ENCODE results near the gene MGMT. TPM values are rescaled to one million over a fixed set of nuclear protein-coding genes. Genes with fewer than 3 reads are reported as not detected.

The MGMT gene
- total RNA-seq, 4 donors from 2014 or later = 16.5 to 37.5 (median 32.1) TPM

DNA sequence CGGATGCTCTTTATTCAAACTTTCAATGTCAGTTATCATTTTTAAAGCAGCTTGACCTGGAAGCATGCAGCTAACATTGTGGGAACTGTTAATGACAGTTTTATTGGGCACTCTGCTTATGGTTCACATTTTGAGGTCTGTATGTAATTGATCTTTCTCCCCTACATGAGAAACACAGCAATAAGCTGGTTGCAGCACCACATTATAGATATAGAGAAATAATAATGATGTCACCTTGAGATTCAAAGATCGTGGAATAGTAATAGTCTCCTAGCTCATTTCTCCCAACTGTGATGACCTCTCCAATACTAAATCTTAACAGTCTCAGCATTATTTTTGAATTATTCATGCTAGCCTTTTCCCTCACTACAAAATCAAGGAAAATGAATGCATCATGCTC, 22.7 kb upstream of the MGMT start:
- H3K9me3 ChIP-seq = no peaks in the 10 kb centered on the region

DNA sequence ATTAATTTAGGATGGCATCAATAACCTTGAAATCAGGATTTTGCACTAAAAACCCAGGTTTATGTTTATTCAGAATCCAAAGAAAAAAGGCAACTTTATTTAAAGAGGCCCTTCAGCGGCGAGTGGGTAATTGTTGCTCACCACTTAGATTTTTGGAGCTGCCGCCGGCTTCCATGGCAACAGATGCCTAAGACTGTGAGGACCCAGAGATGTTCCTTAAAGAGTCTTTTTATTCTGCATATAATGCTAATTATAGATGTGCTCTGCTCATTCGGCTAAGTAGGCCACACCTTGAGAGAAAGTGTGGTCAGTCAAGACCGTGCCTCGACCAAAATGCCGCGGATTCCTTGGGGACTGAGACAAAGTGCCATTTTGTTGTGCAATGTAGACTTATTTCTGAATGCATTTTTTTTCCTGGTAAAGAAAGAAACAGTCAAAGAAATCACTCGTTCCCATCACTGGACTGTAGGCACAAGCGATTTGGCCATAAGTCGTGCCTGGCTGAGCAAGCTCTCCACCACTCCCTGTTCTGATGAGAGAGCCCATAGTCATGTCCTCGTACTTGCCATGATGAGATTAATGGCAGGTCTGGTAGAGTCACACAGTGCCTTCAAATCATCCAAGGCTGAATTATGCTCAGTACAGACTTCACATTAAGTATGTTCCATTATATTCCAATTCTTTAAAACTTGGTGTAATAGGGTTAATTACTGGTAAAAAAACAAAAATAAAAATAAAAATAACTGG, 21.4 kb upstream of the MGMT start:
- no peaks in the 10 kb centered on the region for H3K36me3 ChIP-seq
- H3K27me3 ChIP-seq = peaks cover 14% of the 10 kb centered on the region
- no peak overlapping the region for H3K4me3 ChIP-seq
- no peaks in the 10 kb centered on the region for H3K9me3 ChIP-seq
- whole genome bisulfite sequencing, 2 donors (ENCODE audit: low coverage in 1 of 2) = 82 to 90% methylated on average over 3 to 13 of the region's 13 CpGs
- no peak overlapping the region for H3K27ac ChIP-seq
- ATAC-seq = no peak
- no peaks in the 10 kb centered on the region for H3K4me1 ChIP-seq
- TF ChIP-seq POLR2A (IDR thresholded peaks at IDR 0.05) (no peak), EP300 (IDR thresholded peaks at IDR 0.05) (no peak), POLR2AphosphoS5 (IDR thresholded peaks at IDR 0.05) (no peak)
- TF ChIP-seq, protein P1, sequence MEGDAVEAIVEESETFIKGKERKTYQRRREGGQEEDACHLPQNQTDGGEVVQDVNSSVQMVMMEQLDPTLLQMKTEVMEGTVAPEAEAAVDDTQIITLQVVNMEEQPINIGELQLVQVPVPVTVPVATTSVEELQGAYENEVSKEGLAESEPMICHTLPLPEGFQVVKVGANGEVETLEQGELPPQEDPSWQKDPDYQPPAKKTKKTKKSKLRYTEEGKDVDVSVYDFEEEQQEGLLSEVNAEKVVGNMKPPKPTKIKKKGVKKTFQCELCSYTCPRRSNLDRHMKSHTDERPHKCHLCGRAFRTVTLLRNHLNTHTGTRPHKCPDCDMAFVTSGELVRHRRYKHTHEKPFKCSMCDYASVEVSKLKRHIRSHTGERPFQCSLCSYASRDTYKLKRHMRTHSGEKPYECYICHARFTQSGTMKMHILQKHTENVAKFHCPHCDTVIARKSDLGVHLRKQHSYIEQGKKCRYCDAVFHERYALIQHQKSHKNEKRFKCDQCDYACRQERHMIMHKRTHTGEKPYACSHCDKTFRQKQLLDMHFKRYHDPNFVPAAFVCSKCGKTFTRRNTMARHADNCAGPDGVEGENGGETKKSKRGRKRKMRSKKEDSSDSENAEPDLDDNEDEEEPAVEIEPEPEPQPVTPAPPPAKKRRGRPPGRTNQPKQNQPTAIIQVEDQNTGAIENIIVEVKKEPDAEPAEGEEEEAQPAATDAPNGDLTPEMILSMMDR (IDR thresholded peaks at IDR 0.05) = no peak

More for the DNA sequence above, 22.7 kb upstream of the MGMT start:
- no peaks in the 10 kb centered on the region for H3K36me3 ChIP-seq
- H3K27me3 ChIP-seq = peaks cover 13% of the 10 kb centered on the region
- no peak overlapping the region for H3K27ac ChIP-seq
- H3K4me1 ChIP-seq = no peaks in the 10 kb centered on the region
- TF ChIP-seq, protein P1 (IDR thresholded peaks at IDR 0.05) = no peak
- no peak for TF ChIP-seq POLR2AphosphoS5 (IDR thresholded peaks at IDR 0.05)
- TF ChIP-seq EP300 (IDR thresholded peaks at IDR 0.05) = no peak
- TF ChIP-seq POLR2A (IDR thresholded peaks at IDR 0.05) = no peak
- H3K4me3 ChIP-seq = no peak overlapping the region
- no peak for ATAC-seq
- WGBS, 2 donors (ENCODE audit: low coverage in 1 of 2) = 67 to 74% methylated on average over 2 of the region's 2 CpGs

DNA sequence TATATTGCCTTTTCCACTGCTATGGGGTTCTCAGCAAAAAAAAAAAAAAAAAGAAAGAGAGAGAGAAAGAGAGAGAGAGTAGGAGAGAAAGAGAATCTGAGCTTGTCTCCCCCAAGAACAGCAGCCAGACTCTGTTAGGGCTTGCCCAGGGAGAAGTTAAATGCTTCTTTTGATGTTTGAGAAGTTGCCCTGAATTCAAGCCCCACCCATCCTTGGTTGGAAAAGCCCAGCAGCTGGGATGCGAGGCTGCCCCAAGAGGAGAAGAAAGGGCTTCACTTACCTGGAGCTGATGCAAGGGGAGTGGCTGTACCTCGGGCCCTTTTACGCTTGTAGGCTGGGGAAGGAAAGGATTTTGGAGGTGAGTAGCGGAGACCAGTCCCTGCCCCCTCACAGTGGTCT, 20.9 kb upstream of the MGMT start:
- ATAC-seq = no peak
- H3K4me3 ChIP-seq = no peak overlapping the region
- no peak overlapping the region for H3K27ac ChIP-seq
- TF ChIP-seq POLR2A (IDR thresholded peaks at IDR 0.05) (no peak), POLR2AphosphoS5 (IDR thresholded peaks at IDR 0.05) (no peak), EP300 (IDR thresholded peaks at IDR 0.05) (no peak)
- TF ChIP-seq, protein P1 (IDR thresholded peaks at IDR 0.05) = no peak
- WGBS, 2 donors (ENCODE audit: low coverage in 1 of 2) = 74 to 80% methylated on average over 3 of the region's 4 CpGs
- H3K36me3 ChIP-seq = no peaks in the 10 kb centered on the region
- H3K4me1 ChIP-seq = no peaks in the 10 kb centered on the region
- H3K9me3 ChIP-seq = no peaks in the 10 kb centered on the region
- peaks cover 11% of the 10 kb centered on the region for H3K27me3 ChIP-seq

DNA sequence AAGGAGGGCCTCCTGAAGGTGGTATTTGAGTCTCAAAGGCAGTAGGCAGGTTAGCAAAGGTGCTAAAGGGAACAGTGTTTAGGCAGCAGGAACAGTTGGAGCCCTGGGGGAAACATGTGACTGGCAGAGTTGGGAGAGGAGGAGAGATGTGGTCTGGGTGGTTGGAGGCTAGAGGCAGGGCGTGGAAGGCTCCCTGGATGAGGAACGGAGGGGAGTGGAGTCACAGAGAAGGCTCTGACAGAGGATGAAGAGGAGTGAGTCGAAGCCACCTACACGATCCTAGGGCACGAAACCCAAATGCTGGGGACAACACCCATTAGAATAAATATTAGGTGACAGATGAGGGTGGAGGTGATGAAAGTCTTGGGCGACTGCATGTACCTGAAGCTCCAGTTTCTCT, 19.6 kb upstream of the MGMT start:
- no peak for ATAC-seq
- H3K27me3 ChIP-seq = peaks cover 11% of the 10 kb centered on the region
- TF ChIP-seq POLR2A (IDR thresholded peaks at IDR 0.05) = no peak
- TF ChIP-seq, protein P1 (IDR thresholded peaks at IDR 0.05) = no peak
- H3K36me3 ChIP-seq = no peaks in the 10 kb centered on the region
- H3K4me3 ChIP-seq = no peak overlapping the region
- no peaks in the 10 kb centered on the region for H3K4me1 ChIP-seq
- H3K27ac ChIP-seq = no peak overlapping the region
- whole genome bisulfite sequencing, 2 donors (ENCODE audit: low coverage in 1 of 2) = 89 to 93% methylated on average over 6 of the region's 6 CpGs
- peaks cover 0 to 2% (median 0%) of the 10 kb centered on the region in 3 donors for H3K9me3 ChIP-seq

DNA sequence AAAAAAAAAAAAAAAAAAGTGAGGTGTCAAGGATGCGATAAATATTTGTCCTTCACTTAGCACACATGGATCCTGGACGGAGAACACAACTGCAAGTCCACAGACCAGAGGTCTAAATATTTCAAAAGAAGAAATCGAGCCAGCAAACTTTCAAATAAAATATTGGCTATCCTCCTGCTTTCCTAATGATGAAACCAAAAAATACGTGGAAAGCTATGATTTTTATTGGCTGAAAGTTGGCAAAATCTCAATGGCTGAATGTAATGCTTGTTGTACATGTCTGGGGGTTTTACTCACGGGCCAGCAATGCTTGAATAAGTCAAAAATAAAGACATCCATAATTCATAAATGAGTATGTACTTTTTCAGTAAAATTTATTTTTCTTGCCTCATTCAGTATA, 19.0 kb upstream of the MGMT start:
- ATAC-seq = no peak
- H3K4me3 ChIP-seq = no peak overlapping the region
- no peak overlapping the region for H3K27ac ChIP-seq
- H3K36me3 ChIP-seq = no peaks in the 10 kb centered on the region
- 59 to 72% methylated on average over 5 of the region's 5 CpGs for WGBS, 2 donors (ENCODE audit: low coverage in 1 of 2)
- peaks cover 17% of the 10 kb centered on the region for H3K27me3 ChIP-seq
- H3K9me3 ChIP-seq = peaks cover 0 to 6% (median 0%) of the 10 kb centered on the region in 3 donors
- H3K4me1 ChIP-seq = no peaks in the 10 kb centered on the region
- TF ChIP-seq POLR2A (IDR thresholded peaks at IDR 0.05) (no peak), EP300 (IDR thresholded peaks at IDR 0.05) (no peak), POLR2AphosphoS5 (IDR thresholded peaks at IDR 0.05) (no peak)
- TF ChIP-seq, protein P1 (IDR thresholded peaks at IDR 0.05) = no peak
